HepG2 (cell line): ENCODE data around the gene TEKTIP1. TPM values are rescaled to one million over a fixed set of nuclear protein-coding genes. Genes with fewer than 3 reads are reported as not detected.

ENCODE experiments used
- ARNTL ChIP-seq: sonication (generic); formaldehyde crosslinking; IDR thresholded peaks from 2 replicates; pipeline ENCODE4 v1.4.0; 2020; ENCODE audit warnings: mild to moderate bottlenecking, missing genetic modification reagents
- ATM ChIP-seq: fragments of 450-650 bp; IDR thresholded peaks from 2 replicates; pipeline ENCODE4 v1.7.1; 2017; ENCODE audit warnings: mild to moderate bottlenecking, borderline replicate concordance
- CENPX ChIP-seq: sonication (generic); formaldehyde crosslinking; IDR thresholded peaks from 2 replicates; pipeline ENCODE4 v1.9.0; 2021; ENCODE audit warnings: mild to moderate bottlenecking, missing genetic modification reagents, moderate library complexity
- FLYWCH1 ChIP-seq: sonication (generic); formaldehyde crosslinking; IDR thresholded peaks from 2 replicates; pipeline ENCODE4 v1.8.1; 2023; ENCODE audit warnings: mild to moderate bottlenecking, missing genetic modification reagents
- KLF11 ChIP-seq: IDR thresholded peaks from 2 replicates; pipeline ENCODE4 v1.6.1; 2016; ENCODE audit warnings: missing compliant biosample characterization
- KMT2B ChIP-seq: IDR thresholded peaks from 2 replicates; pipeline ENCODE4 v1.6.1; 2016; ENCODE audit warnings: missing genetic modification reagents, missing compliant biosample characterization
- LCORL ChIP-seq, 2 experiments: fragments of 450-650 bp in 1 of 2; sonication (generic) in 1 of 2; formaldehyde crosslinking in 1 of 2; IDR thresholded peaks; 2 replicates each; pipeline versions ENCODE4 v1.5.0 to v1.6.1; 2017 to 2020; ENCODE audit warnings: antibody characterized with exemption in 1 of 2, missing genetic modification reagents in 1 of 2
- MTA3 ChIP-seq: sonication (generic); formaldehyde crosslinking; IDR thresholded peaks from 2 replicates; pipeline ENCODE4 v1.4.0; 2020; ENCODE audit warnings: missing genetic modification reagents
- POLR2A ChIP-seq, 2 experiments: IDR thresholded peaks; 2 replicates each; pipeline ENCODE4 v1.6.1; 2011; ENCODE audit warnings: low read depth in 2 of 2, low read length in 2 of 2, mild to moderate bottlenecking in 1 of 2, moderate library complexity in 1 of 2; ENCODE audit not compliant: insufficient read depth in 1 of 2
- ZNF256 ChIP-seq: sonication (generic); formaldehyde crosslinking; conservative IDR thresholded peaks from 2 replicates; pipeline ENCODE4 v1.4.0; 2020; ENCODE audit warnings: missing genetic modification reagents
- ZNF317 ChIP-seq: sonication (generic); formaldehyde crosslinking; IDR thresholded peaks from 2 replicates; pipeline ENCODE4 v1.5.0; 2020; ENCODE audit warnings: mild to moderate bottlenecking, missing genetic modification reagents
- ZNF383 ChIP-seq: sonication (generic); formaldehyde crosslinking; IDR thresholded peaks from 2 replicates; pipeline ENCODE4 v1.4.0; 2020; ENCODE audit warnings: missing genetic modification reagents, mild to moderate bottlenecking, borderline replicate concordance
- ZNF660 ChIP-seq: sonication (generic); formaldehyde crosslinking; IDR thresholded peaks from 2 replicates; pipeline ENCODE4 v1.5.1; 2020; ENCODE audit warnings: mild to moderate bottlenecking, low read depth, missing genetic modification reagents, borderline replicate concordance
- ZNF775 ChIP-seq: sonication (generic); formaldehyde crosslinking; IDR thresholded peaks from 2 replicates; pipeline ENCODE4 v1.4.0; 2020; ENCODE audit warnings: missing genetic modification reagents, mild to moderate bottlenecking, moderate library complexity, borderline replicate concordance
- ZSCAN21 ChIP-seq: sonication (generic); formaldehyde crosslinking; IDR thresholded peaks from 2 replicates; pipeline ENCODE4 v1.8.0; 2022; ENCODE audit warnings: mild to moderate bottlenecking, missing genetic modification reagents, moderate library complexity, borderline replicate concordance
- polyA plus RNA-seq, 8 experiments: library from polyadenylated mRNA; depleted of rRNA in 3 of 8; stranded (reverse) in 7 of 8; unstranded in 1 of 8; fragments of >200 nt; fragmentation: Illumina TruSeq in 4 of 8; extraction: Trizol in 4 of 8; gene quantifications; 2 replicates each; pipeline versions ENCODE4 v1.2.1 to v1.2.3, GENCODE V29; 2011 to 2016; ENCODE audit warnings: low read depth in 4 of 8, missing spikeins in 1 of 8, mixed read lengths in 1 of 8; ENCODE audit not compliant: insufficient read depth in 1 of 8
- total RNA-seq, 5 experiments: library from RNA; depleted of rRNA; stranded (reverse); fragments of >200 nt; fragmentation: Illumina TruSeq; extraction: Trizol; gene quantifications; 2 replicates each; pipeline ENCODE4 v1.2.3, GENCODE V29; 2016; ENCODE audit warnings: low read depth in 1 of 5
- TF ChIP-seq, protein P1 (sequence below): fragments of 450-650 bp; IDR thresholded peaks from 2 replicates; pipeline ENCODE4 v1.6.1; 2017; ENCODE audit warnings: mild to moderate bottlenecking
- TF ChIP-seq, protein P2 (sequence below): sonication (generic); formaldehyde crosslinking; IDR thresholded peaks from 2 replicates; pipeline ENCODE4 v1.4.0; 2020; ENCODE audit warnings: mild to moderate bottlenecking, missing genetic modification reagents
- TF ChIP-seq, protein P3 (sequence below): sonication (generic); IDR thresholded peaks from 2 replicates; pipeline ENCODE4 v1.6.1; 2016; ENCODE audit warnings: low read depth, borderline replicate concordance
- TF ChIP-seq, protein P4 (sequence below): sonication (generic); formaldehyde crosslinking; IDR thresholded peaks from 2 replicates; pipeline ENCODE4 v1.5.1; 2020; ENCODE audit warnings: missing genetic modification reagents, mild to moderate bottlenecking, borderline replicate concordance

Gene TEKTIP1
- total and polyA plus RNA-seq, 2 of the 13 experiments (the other 11 are each of a cell fraction or from before 2014, with no cell fraction given) = not detected

DNA sequence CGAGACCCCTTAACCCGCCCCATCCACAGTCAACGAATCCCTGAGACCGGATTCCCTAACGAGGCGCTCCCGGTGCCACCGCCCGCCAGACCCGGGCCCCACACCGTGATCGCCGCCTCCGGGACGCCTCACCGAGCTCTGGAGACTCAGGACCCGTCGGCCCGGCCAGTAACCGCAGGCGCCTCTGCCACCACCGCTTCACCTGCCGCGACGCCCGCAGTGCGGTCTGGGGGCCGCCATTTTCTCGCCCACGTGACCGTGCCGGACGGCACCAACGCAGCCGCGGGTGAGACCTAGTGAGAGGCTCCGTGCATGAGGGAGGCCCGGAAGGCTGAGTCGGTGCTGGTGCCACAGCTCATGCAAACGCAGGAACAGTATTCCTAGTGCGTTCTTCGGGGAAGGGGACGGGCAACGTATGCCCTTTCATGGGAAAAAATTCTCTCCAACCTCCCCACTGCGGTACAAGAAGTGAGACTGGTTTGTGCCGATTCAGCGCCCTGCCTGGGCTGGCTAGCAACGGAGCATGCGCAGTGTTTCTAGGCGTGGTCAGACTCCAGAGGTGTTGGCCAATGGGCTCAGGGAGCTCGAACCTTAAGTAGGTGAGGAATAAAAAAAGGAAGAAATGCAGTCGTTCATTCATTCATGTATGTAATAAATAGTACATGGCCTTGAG lies 38.4 kb upstream of the TEKTIP1 start, which contains the start of gene DOHH (continued):
- TF ChIP-seq, protein P1, sequence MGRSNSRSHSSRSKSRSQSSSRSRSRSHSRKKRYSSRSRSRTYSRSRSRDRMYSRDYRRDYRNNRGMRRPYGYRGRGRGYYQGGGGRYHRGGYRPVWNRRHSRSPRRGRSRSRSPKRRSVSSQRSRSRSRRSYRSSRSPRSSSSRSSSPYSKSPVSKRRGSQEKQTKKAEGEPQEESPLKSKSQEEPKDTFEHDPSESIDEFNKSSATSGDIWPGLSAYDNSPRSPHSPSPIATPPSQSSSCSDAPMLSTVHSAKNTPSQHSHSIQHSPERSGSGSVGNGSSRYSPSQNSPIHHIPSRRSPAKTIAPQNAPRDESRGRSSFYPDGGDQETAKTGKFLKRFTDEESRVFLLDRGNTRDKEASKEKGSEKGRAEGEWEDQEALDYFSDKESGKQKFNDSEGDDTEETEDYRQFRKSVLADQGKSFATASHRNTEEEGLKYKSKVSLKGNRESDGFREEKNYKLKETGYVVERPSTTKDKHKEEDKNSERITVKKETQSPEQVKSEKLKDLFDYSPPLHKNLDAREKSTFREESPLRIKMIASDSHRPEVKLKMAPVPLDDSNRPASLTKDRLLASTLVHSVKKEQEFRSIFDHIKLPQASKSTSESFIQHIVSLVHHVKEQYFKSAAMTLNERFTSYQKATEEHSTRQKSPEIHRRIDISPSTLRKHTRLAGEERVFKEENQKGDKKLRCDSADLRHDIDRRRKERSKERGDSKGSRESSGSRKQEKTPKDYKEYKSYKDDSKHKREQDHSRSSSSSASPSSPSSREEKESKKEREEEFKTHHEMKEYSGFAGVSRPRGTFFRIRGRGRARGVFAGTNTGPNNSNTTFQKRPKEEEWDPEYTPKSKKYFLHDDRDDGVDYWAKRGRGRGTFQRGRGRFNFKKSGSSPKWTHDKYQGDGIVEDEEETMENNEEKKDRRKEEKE = no peak
- TF ChIP-seq ZNF775 (CRISPR knock-in tag) = no peak
- no peak; the same call in 1 of the 2 replicates for TF ChIP-seq ZNF317 (CRISPR knock-in tag)
- TF ChIP-seq ZSCAN21 (CRISPR knock-in tag) = peak; percentile 84; the same call in 1 of the 2 replicates
- TF ChIP-seq, protein P2, sequence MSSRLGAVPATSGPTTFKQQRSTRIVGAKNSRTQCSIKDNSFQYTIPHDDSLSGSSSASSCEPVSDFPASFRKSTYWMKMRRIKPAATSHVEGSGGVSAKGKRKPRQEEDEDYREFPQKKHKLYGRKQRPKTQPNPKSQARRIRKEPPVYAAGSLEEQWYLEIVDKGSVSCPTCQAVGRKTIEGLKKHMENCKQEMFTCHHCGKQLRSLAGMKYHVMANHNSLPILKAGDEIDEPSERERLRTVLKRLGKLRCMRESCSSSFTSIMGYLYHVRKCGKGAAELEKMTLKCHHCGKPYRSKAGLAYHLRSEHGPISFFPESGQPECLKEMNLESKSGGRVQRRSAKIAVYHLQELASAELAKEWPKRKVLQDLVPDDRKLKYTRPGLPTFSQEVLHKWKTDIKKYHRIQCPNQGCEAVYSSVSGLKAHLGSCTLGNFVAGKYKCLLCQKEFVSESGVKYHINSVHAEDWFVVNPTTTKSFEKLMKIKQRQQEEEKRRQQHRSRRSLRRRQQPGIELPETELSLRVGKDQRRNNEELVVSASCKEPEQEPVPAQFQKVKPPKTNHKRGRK (CRISPR knock-in tag) = no peak
- TF ChIP-seq CENPX (CRISPR knock-in tag) = no peak
- peak; percentile 81 to 83 for TF ChIP-seq POLR2A (IDR thresholded peaks at IDR 0.05; ENCODE audit: insufficient read depth in 1 of 2, low read depth in 2 of 2, low read length in 2 of 2)
- TF ChIP-seq ZNF256 (CRISPR knock-in tag) = no peak
- no peak for TF ChIP-seq FLYWCH1 (CRISPR knock-in tag)
- TF ChIP-seq, protein P3, sequence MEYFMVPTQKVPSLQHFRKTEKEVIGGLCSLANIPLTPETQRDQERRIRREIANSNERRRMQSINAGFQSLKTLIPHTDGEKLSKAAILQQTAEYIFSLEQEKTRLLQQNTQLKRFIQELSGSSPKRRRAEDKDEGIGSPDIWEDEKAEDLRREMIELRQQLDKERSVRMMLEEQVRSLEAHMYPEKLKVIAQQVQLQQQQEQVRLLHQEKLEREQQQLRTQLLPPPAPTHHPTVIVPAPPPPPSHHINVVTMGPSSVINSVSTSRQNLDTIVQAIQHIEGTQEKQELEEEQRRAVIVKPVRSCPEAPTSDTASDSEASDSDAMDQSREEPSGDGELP = no peak
- no peak for TF ChIP-seq ATM
- no peak for TF ChIP-seq MTA3 (CRISPR knock-in tag)
- no peak for TF ChIP-seq ZNF660 (CRISPR knock-in tag)
- TF ChIP-seq, protein P4, sequence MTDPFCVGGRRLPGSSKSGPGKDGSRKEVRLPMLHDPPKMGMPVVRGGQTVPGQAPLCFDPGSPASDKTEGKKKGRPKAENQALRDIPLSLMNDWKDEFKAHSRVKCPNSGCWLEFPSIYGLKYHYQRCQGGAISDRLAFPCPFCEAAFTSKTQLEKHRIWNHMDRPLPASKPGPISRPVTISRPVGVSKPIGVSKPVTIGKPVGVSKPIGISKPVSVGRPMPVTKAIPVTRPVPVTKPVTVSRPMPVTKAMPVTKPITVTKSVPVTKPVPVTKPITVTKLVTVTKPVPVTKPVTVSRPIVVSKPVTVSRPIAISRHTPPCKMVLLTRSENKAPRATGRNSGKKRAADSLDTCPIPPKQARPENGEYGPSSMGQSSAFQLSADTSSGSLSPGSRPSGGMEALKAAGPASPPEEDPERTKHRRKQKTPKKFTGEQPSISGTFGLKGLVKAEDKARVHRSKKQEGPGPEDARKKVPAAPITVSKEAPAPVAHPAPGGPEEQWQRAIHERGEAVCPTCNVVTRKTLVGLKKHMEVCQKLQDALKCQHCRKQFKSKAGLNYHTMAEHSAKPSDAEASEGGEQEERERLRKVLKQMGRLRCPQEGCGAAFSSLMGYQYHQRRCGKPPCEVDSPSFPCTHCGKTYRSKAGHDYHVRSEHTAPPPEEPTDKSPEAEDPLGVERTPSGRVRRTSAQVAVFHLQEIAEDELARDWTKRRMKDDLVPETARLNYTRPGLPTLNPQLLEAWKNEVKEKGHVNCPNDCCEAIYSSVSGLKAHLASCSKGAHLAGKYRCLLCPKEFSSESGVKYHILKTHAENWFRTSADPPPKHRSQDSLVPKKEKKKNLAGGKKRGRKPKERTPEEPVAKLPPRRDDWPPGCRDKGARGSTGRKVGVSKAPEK (CRISPR knock-in tag) = no peak
- no peak for TF ChIP-seq ZNF383
- TF ChIP-seq ARNTL (CRISPR knock-in tag) = peak; percentile 88
- no peak for TF ChIP-seq LCORL (IDR thresholded peaks at IDR 0.05)
- TF ChIP-seq LCORL (CRISPR knock-in tag; IDR thresholded peaks at IDR 0.05) = peak; percentile 42; the same call in 1 of the 2 replicates
- TF ChIP-seq KLF11 (CRISPR knock-in tag) = peak; percentile 45; the same call in 1 of the 2 replicates
- TF ChIP-seq KMT2B (CRISPR knock-in tag) = peak; percentile 80
